ENCODE measurements around the gene EFNA4. TPM values are rescaled to one million over a fixed set of nuclear protein-coding genes. Genes with fewer than 3 reads are reported as not detected.

EFNA4 gene
- total and polyA plus RNA-seq, 5 donors from 2014 or later = 2.5 to 6.1 (median 4.4) TPM

DNA sequence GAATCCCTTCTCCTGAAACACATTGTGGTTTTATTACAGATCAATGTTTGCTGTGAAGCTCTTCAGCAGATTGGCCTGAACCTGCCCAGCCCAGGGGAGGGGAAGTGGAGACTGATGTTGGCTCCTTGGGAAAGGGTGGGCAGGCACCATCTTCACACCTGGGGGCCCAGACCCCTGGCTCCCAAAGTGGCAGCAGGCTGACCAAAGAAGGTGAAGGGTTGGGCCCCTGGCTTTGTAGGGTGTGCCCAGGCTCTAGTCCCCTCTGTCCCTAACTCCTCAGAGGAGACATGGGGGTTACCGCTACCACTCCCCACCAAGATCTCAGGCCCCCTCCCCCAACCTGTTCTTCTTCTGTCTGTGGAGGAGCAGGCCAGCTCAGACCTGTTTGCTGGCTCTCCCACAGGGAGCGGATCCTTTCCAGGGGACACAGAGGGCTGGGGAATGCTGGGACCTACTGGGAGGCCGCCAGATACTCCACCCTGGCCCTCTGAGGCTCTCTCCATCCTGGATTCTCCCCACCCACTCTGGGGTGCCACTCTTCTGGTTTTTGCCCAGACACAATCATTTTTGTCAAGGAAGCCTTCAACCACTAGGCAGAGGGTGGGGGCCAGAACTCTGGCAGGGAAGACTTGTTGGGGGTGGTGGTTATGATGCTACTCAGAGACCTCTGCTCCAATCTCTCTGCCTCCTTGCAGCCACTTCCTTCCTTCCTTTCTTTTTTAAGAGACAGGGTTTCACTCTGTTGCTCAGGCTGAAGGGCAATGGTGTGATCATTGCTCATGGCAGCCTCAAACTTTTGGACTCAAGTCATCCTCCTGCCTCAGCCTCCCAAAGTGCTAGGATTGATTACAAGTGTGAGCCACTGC is 10.1 kb downstream of the EFNA4 start:
- H3K36me3 ChIP-seq (ENCODE audit: control insufficient read depth, insufficient read depth, low read length) = peaks cover 6% of the 10 kb centered on the region
- H3K4me3 Mint-ChIP-seq = no peak overlapping the region
- DNase-seq (peak in 1 of 3 donors; percentile 58), ATAC-seq (ENCODE audit: low read depth in 2 of 2) (no peak)
- H3K4me1 ChIP-seq (ENCODE audit: control insufficient read depth, insufficient read depth, low read length, poor library complexity, severe bottlenecking) = peaks cover 24% of the 10 kb centered on the region
- no peaks in the 10 kb centered on the region for H3K27me3 ChIP-seq (ENCODE audit: control insufficient read depth, insufficient read depth, low read length)
- no peak overlapping the region for H3K27ac ChIP-seq (ENCODE audit: insufficient read depth, low read length, poor library complexity, severe bottlenecking)
- H3K27me3 Mint-ChIP-seq = peaks cover 28% of the 10 kb centered on the region
- peaks cover 0 to 43% (median 9%) of the 10 kb centered on the region in 4 donors for H3K4me1 Mint-ChIP-seq
- H3K4me3 ChIP-seq (ENCODE audit: low read depth, low read length) = no peak overlapping the region
- H3K36me3 Mint-ChIP-seq = peaks cover 4% of the 10 kb centered on the region
- H3K9me3 ChIP-seq (ENCODE audit: control insufficient read depth in 2 of 2, low read length in 2 of 2) = no peaks in the 10 kb centered on the region
- peaks cover 0 to 2% (median 0%) of the 10 kb centered on the region in 7 donors for H3K9me3 Mint-ChIP-seq
- no peak overlapping the region for H3K27ac Mint-ChIP-seq

DNA sequence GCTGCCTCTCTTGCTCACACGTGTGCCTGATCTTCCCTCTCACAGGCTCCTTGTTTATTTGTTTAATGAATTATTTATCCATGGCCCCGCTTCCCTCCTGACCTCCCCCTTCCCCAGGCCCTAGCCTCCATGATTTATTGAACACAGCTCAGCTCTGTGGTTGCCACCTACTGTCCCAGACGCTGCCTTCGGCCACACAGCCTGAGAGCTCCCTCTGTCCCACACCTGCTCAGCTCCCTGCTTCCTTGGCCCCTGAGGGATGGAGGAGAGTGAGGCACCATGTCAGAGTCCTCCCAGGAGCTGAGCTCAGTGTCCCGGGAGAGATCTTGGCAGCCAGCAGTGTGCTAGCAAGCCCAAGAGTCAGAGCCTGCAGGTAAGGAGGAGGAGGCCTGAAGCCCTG is 12.0 kb downstream of the EFNA4 start:
- peaks cover 0 to 2% (median 0%) of the 10 kb centered on the region in 7 donors for H3K9me3 Mint-ChIP-seq

DNA sequence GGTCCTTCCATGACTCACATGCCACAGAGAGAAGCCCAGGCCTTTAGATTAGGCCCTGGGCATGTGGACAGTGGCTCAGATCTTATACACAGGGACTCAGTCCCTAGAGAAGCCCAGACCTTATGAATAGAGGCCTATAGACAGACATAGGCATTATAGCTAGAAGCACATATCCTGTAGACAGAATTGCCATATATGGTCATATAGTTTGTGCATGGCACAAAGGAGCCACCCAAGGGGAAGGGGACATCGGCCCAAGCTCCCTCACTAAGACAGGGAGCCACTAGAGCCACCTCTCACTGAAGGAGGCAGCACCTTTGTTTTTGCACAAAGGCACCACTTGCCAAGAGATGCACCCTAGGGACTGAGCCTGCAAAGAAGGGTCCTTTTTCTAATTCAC is 12.8 kb downstream of the EFNA4 start:
- H3K9me3 ChIP-seq (ENCODE audit: control insufficient read depth in 2 of 2, low read length in 2 of 2) = no peaks in the 10 kb centered on the region
- ATAC-seq (ENCODE audit: low read depth in 2 of 2) (no peak), DNase-seq (no peak)
- Mint-ChIP-seq H3K4me3 (peak overlapping the region in 2 of 4 donors; percentile 56 to 68), H3K36me3 (no peaks in the 10 kb centered on the region), H3K27ac (no peak overlapping the region), H3K4me1 (peaks cover 0 to 47% (median 18%) of the 10 kb centered on the region in 4 donors), H3K27me3 (peaks cover 40% of the 10 kb centered on the region), H3K9me3 (peaks cover 0 to 2% (median 0%) of the 10 kb centered on the region in 7 donors)
- H3K36me3 ChIP-seq (ENCODE audit: control insufficient read depth, insufficient read depth, low read length) = no peaks in the 10 kb centered on the region
- no peak overlapping the region for H3K27ac ChIP-seq (ENCODE audit: insufficient read depth, low read length, poor library complexity, severe bottlenecking)
- peaks cover 4% of the 10 kb centered on the region for H3K27me3 ChIP-seq (ENCODE audit: control insufficient read depth, insufficient read depth, low read length)
- H3K4me1 ChIP-seq (ENCODE audit: control insufficient read depth, insufficient read depth, low read length, poor library complexity, severe bottlenecking) = peaks cover 36% of the 10 kb centered on the region
- H3K4me3 ChIP-seq (ENCODE audit: low read depth, low read length) = no peak overlapping the region

More for the DNA sequence above, 12.0 kb downstream of the EFNA4 start:
- Mint-ChIP-seq H3K36me3 (no peaks in the 10 kb centered on the region), H3K27me3 (peaks cover 35% of the 10 kb centered on the region), H3K4me1 (peaks cover 0 to 45% (median 14%) of the 10 kb centered on the region in 4 donors), H3K4me3 (peak overlapping the region in 1 of 4 donors; percentile 28), H3K27ac (peak overlapping the region in 1 of 3 donors; percentile 76)
- no peak overlapping the region for H3K27ac ChIP-seq (ENCODE audit: insufficient read depth, low read length, poor library complexity, severe bottlenecking)
- ATAC-seq (ENCODE audit: low read depth in 2 of 2) = no peak
- H3K9me3 ChIP-seq (ENCODE audit: control insufficient read depth in 2 of 2, low read length in 2 of 2) = no peaks in the 10 kb centered on the region
- no peaks in the 10 kb centered on the region for H3K36me3 ChIP-seq (ENCODE audit: control insufficient read depth, insufficient read depth, low read length)
- H3K27me3 ChIP-seq (ENCODE audit: control insufficient read depth, insufficient read depth, low read length) = no peaks in the 10 kb centered on the region
- H3K4me3 ChIP-seq (ENCODE audit: low read depth, low read length) = no peak overlapping the region
- H3K4me1 ChIP-seq (ENCODE audit: control insufficient read depth, insufficient read depth, low read length, poor library complexity, severe bottlenecking) = peaks cover 36% of the 10 kb centered on the region
- DNase-seq = no peak

DNA sequence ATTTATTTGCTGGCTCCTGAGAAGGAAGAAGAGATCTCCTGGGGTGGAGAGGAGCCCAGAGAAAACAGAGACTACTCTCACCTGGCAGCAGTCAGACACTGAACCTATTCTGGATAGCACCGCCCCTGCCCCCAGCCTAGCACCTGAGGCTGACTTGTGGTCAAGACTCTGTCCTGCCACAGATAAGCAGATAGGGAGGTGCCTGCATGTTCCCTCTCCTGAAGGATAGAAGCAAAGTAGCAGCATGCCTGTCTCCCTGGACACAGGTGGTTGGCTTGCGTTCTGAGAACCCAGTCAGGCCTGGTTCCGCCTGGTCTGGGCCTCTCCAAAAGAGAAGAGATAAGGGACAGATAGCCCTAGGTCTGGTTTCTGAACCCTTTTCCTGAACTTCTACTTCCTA is 13.8 kb downstream of the EFNA4 start:
- DNase-seq (no peak), ATAC-seq (ENCODE audit: low read depth in 2 of 2) (no peak)
- Histone ChIP-seq H3K27me3 (ENCODE audit: control insufficient read depth, insufficient read depth, low read length) (peaks cover 6% of the 10 kb centered on the region), H3K4me1 (ENCODE audit: control insufficient read depth, insufficient read depth, low read length, poor library complexity, severe bottlenecking) (peaks cover 44% of the 10 kb centered on the region), H3K27ac (ENCODE audit: insufficient read depth, low read length, poor library complexity, severe bottlenecking) (no peak overlapping the region), H3K4me3 (ENCODE audit: low read depth, low read length) (no peak overlapping the region), H3K9me3 (ENCODE audit: control insufficient read depth in 2 of 2, low read length in 2 of 2) (no peaks in the 10 kb centered on the region), H3K36me3 (ENCODE audit: control insufficient read depth, insufficient read depth, low read length) (no peaks in the 10 kb centered on the region)
- peaks cover 0 to 45% (median 18%) of the 10 kb centered on the region in 4 donors for H3K4me1 Mint-ChIP-seq
- no peak overlapping the region for H3K27ac Mint-ChIP-seq
- H3K4me3 Mint-ChIP-seq = peak overlapping the region; percentile 4 to 68 (median 60)
- H3K27me3 Mint-ChIP-seq = peaks cover 41% of the 10 kb centered on the region
- H3K9me3 Mint-ChIP-seq = peaks cover 0 to 4% (median 0%) of the 10 kb centered on the region in 7 donors
- H3K36me3 Mint-ChIP-seq = no peaks in the 10 kb centered on the region

DNA sequence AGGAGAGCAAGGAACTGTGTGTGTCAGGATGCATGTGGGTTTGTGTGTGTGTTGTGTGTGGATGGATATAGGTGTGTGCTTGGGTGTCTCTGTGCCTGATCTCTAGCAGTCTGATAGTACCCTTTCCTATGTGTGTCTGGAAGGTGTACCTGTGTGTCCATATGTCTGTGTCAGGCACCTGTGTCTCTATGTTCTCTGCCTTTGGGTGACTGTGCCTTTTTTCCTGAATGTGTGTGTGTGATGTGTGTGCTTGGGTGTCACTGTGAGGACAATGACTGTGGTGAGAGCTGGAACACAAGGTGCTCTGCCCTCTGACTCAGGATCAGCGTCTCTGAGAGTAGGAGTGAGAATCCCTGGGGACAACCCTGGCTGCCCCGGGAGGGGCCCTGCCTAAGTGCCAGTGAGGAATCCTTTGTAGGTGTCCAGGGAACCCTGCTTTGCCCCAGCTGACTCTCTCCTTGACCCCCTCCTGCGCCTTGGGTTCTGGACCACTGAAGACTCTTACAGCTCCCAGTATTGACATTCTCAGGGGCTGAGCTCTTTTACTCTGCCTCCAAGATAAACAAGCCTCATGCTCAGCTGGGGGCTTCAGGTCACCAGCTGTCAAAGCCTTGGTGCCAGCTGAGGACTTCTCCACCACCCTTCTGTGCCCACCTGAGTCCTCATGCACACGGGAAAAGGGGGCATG is 14.4 kb downstream of the EFNA4 start:
- Histone ChIP-seq H3K4me1 (ENCODE audit: control insufficient read depth, insufficient read depth, low read length, poor library complexity, severe bottlenecking) (peaks cover 50% of the 10 kb centered on the region), H3K36me3 (ENCODE audit: control insufficient read depth, insufficient read depth, low read length) (no peaks in the 10 kb centered on the region), H3K4me3 (ENCODE audit: low read depth, low read length) (no peak overlapping the region), H3K27me3 (ENCODE audit: control insufficient read depth, insufficient read depth, low read length) (peaks cover 6% of the 10 kb centered on the region), H3K9me3 (ENCODE audit: control insufficient read depth in 2 of 2, low read length in 2 of 2) (no peaks in the 10 kb centered on the region), H3K27ac (ENCODE audit: insufficient read depth, low read length, poor library complexity, severe bottlenecking) (no peak overlapping the region)
- no peak overlapping the region for H3K27ac Mint-ChIP-seq
- H3K4me3 Mint-ChIP-seq = peak overlapping the region; percentile 4 to 65 (median 55)
- ATAC-seq (ENCODE audit: low read depth in 2 of 2) (no peak), DNase-seq (no peak)
- no peaks in the 10 kb centered on the region for H3K36me3 Mint-ChIP-seq
- peaks cover 0 to 4% (median 0%) of the 10 kb centered on the region in 7 donors for H3K9me3 Mint-ChIP-seq
- H3K4me1 Mint-ChIP-seq = peaks cover 0 to 48% (median 21%) of the 10 kb centered on the region in 4 donors
- H3K27me3 Mint-ChIP-seq = peaks cover 47% of the 10 kb centered on the region

DNA sequence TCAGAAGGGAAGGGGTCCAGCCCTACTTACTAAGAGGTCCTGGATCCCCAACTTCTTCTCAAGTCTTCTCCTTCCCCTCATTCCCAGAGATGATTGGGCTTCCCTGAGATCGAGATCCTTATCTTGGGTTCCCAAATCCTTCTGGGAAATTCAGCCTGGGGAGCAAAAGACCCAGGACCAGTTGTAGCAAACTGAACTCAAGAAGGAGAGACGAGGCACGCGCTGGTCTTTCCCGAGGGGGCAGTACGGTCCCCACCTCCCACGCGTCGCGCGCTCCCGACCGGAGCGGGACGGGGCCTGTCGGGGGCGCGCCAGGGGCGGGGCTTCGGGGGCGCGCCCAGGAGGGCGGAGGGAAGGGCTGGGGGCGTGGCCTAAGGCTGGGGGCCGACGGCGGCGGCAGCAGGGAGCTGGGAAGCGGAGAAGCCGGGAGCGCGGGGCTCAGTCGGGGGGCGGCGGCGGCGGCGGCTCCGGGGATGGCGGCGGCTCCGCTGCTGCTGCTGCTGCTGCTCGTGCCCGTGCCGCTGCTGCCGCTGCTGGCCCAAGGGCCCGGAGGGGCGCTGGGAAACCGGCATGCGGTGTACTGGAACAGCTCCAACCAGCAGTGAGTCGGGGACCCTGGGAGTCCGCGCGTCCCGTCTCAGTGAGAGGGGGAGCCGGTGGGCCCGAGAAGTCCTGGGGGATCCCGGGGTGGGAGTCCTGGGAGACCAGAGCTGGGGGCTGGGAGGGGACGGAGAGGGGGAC is 15.1 kb downstream of the EFNA4 start, which contains the start of gene EFNA3:
Gene EFNA3, plus strand, starts transcription at position 369 of the 741 bp plus-strand sequence. Its CDS starts 105 bp downstream, at position 474.
- peaks cover 13% of the 10 kb centered on the region for H3K27me3 ChIP-seq (ENCODE audit: control insufficient read depth, insufficient read depth, low read length)
- Mint-ChIP-seq H3K4me1 (peaks cover 0 to 47% (median 20%) of the 10 kb centered on the region in 4 donors), H3K4me3 (peak within 1 kb of the TSS; percentile 63 to 88 (median 79)), H3K9me3 (peaks cover 0 to 4% (median 0%) of the 10 kb centered on the region in 7 donors), H3K27me3 (peaks cover 51% of the 10 kb centered on the region), H3K36me3 (no peaks in the 10 kb centered on the region), H3K27ac (peak within 1 kb of the TSS; percentile 30 to 84 (median 64))
- DNase-seq (peak; percentile 38 to 49 (median 40)), ATAC-seq (ENCODE audit: low read depth in 2 of 2) (peak in 1 of 2 donors; percentile 22)
- H3K9me3 ChIP-seq (ENCODE audit: control insufficient read depth in 2 of 2, low read length in 2 of 2) = no peaks in the 10 kb centered on the region
- H3K27ac ChIP-seq (ENCODE audit: insufficient read depth, low read length, poor library complexity, severe bottlenecking) = no peak within 1 kb of the TSS
- H3K36me3 ChIP-seq (ENCODE audit: control insufficient read depth, insufficient read depth, low read length) = no peaks in the 10 kb centered on the region
- peaks cover 51% of the 10 kb centered on the region for H3K4me1 ChIP-seq (ENCODE audit: control insufficient read depth, insufficient read depth, low read length, poor library complexity, severe bottlenecking)
- no peak within 1 kb of the TSS for H3K4me3 ChIP-seq (ENCODE audit: low read depth, low read length)

DNA sequence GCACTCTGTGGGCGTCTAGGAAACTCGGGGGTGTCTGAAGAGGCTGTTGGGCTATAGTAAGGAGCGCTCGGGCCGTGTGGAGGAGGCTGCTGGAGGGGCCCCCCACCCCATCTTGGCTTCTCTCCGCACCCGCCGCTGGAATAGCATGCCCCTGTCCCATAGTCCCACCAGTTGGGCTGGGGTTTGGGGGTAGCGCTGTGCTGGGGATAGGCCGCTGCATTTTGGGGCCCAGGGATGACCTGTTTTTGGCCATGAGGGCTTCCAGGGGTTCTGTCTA is 15.6 kb downstream of the EFNA4 start:
- peak overlapping the region; percentile 63 to 88 (median 79) for H3K4me3 Mint-ChIP-seq
- H3K27me3 ChIP-seq (ENCODE audit: control insufficient read depth, insufficient read depth, low read length) = peaks cover 18% of the 10 kb centered on the region
- H3K36me3 ChIP-seq (ENCODE audit: control insufficient read depth, insufficient read depth, low read length) = no peaks in the 10 kb centered on the region
- no peak overlapping the region for H3K4me3 ChIP-seq (ENCODE audit: low read depth, low read length)
- H3K4me1 Mint-ChIP-seq = peaks cover 0 to 48% (median 23%) of the 10 kb centered on the region in 4 donors
- no peaks in the 10 kb centered on the region for H3K36me3 Mint-ChIP-seq
- H3K9me3 ChIP-seq (ENCODE audit: control insufficient read depth in 2 of 2, low read length in 2 of 2) = no peaks in the 10 kb centered on the region
- H3K9me3 Mint-ChIP-seq = peaks cover 0 to 4% (median 0%) of the 10 kb centered on the region in 7 donors
- peaks cover 49% of the 10 kb centered on the region for H3K4me1 ChIP-seq (ENCODE audit: control insufficient read depth, insufficient read depth, low read length, poor library complexity, severe bottlenecking)
- DNase-seq = no peak
- H3K27me3 Mint-ChIP-seq = peaks cover 56% of the 10 kb centered on the region
- no peak for ATAC-seq (ENCODE audit: low read depth in 2 of 2)
- H3K27ac Mint-ChIP-seq = peak overlapping the region; percentile 30 to 84 (median 64)
- H3K27ac ChIP-seq (ENCODE audit: insufficient read depth, low read length, poor library complexity, severe bottlenecking) = no peak overlapping the region

Measured in CD4-positive, CD25-positive, alpha-beta regulatory T cell (primary cell).